HG03565 (cell line): ENCODE data around the gene KRTAP19-4.
"Not testable (repeated sequence)": the region's sequence is repeated elsewhere in the genome, so short reads cannot be mapped to it uniquely, and the experiment has no call there.

Experiments used
- ATAC-seq: cut with Tn5 transposase; IDR thresholded peaks from one replicate; pipeline ENCODE4 v1.9.1; 2021; ENCODE audit warnings: mild to moderate bottlenecking, moderate library complexity; ENCODE audit not compliant: unreplicated experiment

KRTAP19-4 gene

GRCh38 chr21:30497065-30497464 is at the start of gene KRTAP19-4:
Gene KRTAP19-4 (minus strand): TSS chr21:30497165. CDS start chr21:30497110, 55 bp downstream.
- no peak for ATAC-seq

GRCh38 chr21:30541764-30542163 is 44.8 kb upstream of the KRTAP19-4 start, which contains the start of gene KRTAP19-6:
Gene KRTAP19-6 (minus strand): TSS chr21:30541864. CDS start chr21:30541833, 31 bp downstream.
- ATAC-seq = no peak

GRCh38 chr21:30518876-30519275 is 21.9 kb upstream of the KRTAP19-4 start:
- no peak for ATAC-seq

- ATAC-seq = no peak
These were observed 18.7 kb upstream of the KRTAP19-4 start for GRCh38 chr21:30515681-30516080.

GRCh38 chr21:30505621-30506205 is 8.7 kb upstream of the KRTAP19-4 start:
- not testable (repeated sequence) for ATAC-seq

- ATAC-seq = no peak
These were observed 5.1 kb upstream of the KRTAP19-4 start, which contains the start of gene KRTAP19-5 for GRCh38 chr21:30502041-30502440. Gene KRTAP19-5 (minus strand): TSS chr21:30502141. CDS start chr21:30502090, 51 bp downstream.

GRCh38 chr21:30491963-30492428 is 5.0 kb downstream of the KRTAP19-4 start, which contains the start of gene KRTAP19-3:
Gene KRTAP19-3 (minus strand): TSS chr21:30492013. CDS start chr21:30491957, 56 bp downstream.
- ATAC-seq = no peak

- no peak for ATAC-seq
These were observed 9.6 kb downstream of the KRTAP19-4 start, which contains the start of gene KRTAP19-2 for GRCh38 chr21:30487336-30487735. Gene KRTAP19-2 (minus strand): TSS chr21:30487436. CDS start chr21:30487348, 88 bp downstream.

GRCh38 chr21:30486180-30486579 is 10.8 kb downstream of the KRTAP19-4 start:
- no peak for ATAC-seq

GRCh38 chr21:30482130-30482529 is 14.8 kb downstream of the KRTAP19-4 start:
- no peak for ATAC-seq

- no peak for ATAC-seq
These were observed 16.8 kb downstream of the KRTAP19-4 start, which contains the start of gene KRTAP19-1 for GRCh38 chr21:30480145-30480544. Gene KRTAP19-1 (minus strand): TSS chr21:30480367. CDS start chr21:30480317, 50 bp downstream.

GRCh38 chr21:30479259-30479658 is 17.7 kb downstream of the KRTAP19-4 start:
- ATAC-seq = no peak

GRCh38 chr21:30478004-30478403 is 19.0 kb downstream of the KRTAP19-4 start:
- ATAC-seq = no peak

GRCh38 chr21:30468900-30469714 is 27.9 kb downstream of the KRTAP19-4 start:
- no peak for ATAC-seq

- no peak for ATAC-seq
These were observed 33.3 kb downstream of the KRTAP19-4 start for GRCh38 chr21:30463713-30464112.

GRCh38 chr21:30448514-30448913 is 48.5 kb downstream of the KRTAP19-4 start:
- no peak for ATAC-seq

- ATAC-seq = no peak
These were observed 49.9 kb downstream of the KRTAP19-4 start for GRCh38 chr21:30447056-30447455.
